C4-2B (cell line): ENCODE measurements around the gene DNASE1.

Experiments used
- ZFX ChIP-seq: fragments of 450-650 bp; IDR thresholded peaks from 2 replicates; pipeline ENCODE4 v1.6.1; 2017
- TF ChIP-seq, protein P1 (sequence below): fragments of 450-650 bp; conservative IDR thresholded peaks from 2 replicates; pipeline ENCODE4 v1.5.1; 2017; ENCODE audit warnings: mild to moderate bottlenecking

- TF ChIP-seq, protein P1, sequence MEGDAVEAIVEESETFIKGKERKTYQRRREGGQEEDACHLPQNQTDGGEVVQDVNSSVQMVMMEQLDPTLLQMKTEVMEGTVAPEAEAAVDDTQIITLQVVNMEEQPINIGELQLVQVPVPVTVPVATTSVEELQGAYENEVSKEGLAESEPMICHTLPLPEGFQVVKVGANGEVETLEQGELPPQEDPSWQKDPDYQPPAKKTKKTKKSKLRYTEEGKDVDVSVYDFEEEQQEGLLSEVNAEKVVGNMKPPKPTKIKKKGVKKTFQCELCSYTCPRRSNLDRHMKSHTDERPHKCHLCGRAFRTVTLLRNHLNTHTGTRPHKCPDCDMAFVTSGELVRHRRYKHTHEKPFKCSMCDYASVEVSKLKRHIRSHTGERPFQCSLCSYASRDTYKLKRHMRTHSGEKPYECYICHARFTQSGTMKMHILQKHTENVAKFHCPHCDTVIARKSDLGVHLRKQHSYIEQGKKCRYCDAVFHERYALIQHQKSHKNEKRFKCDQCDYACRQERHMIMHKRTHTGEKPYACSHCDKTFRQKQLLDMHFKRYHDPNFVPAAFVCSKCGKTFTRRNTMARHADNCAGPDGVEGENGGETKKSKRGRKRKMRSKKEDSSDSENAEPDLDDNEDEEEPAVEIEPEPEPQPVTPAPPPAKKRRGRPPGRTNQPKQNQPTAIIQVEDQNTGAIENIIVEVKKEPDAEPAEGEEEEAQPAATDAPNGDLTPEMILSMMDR = no peak
- no peak for TF ChIP-seq ZFX
Observed at GRCh38 chr16:3662601-3663000, 8.1 kb downstream of the DNASE1 start.
